Kasumi-1 (cell line): Measurements from ENCODE around the gene TUBA1B.

Source experiments
- DNase-seq, 2 experiments: peaks; one replicate each; lab custom pipeline; 2025; lab: John Stamatoyannopoulos, UW

The TUBA1B gene

DNA sequence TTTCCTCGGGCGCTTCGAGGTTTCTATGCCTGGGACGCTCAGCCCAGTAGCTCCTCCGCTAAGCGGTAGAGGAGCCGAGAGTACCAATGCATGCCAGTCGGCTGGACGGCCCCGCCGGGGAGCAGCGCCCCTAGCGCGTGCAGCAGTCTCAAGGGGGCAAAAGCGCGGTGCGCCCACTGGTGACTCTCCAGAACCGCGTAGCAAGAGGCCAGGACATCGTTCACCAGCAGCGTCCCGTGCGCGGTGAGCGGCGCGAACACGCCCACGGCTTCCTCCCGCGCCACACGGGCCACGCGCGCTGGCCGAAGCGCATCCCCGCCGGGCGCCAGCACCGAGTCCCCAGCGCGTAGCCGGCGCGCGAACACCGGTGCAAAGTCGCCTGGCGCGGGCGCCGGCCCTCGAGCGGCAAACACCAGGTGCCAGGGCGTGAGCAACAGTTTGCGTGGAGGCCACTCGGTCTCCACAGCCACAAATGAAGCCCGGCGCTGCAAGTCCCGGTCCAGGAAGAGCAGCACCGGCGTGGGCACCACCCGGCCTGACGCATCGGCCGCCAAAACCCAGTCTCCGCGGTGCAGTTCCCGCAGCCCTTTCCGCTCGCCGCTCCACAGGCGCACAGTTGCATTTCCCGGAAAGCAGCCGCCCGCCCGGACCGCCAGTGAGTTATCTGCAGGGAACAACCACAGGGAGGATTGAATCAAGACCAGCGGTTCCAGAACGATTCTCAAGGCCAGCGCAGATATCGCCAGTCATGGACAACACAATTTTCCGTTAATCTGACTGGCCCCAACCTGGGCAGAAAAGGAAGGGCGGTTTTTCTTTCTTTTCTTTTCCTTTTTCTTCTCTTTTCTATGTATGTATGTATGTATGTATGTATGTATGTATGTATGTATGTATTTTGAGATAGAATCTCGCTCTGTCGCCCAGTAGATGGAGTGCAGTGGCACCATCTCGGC is 41.1 kb downstream of the TUBA1B start:
- DNase-seq: peak; percentile 12 to 40

DNA sequence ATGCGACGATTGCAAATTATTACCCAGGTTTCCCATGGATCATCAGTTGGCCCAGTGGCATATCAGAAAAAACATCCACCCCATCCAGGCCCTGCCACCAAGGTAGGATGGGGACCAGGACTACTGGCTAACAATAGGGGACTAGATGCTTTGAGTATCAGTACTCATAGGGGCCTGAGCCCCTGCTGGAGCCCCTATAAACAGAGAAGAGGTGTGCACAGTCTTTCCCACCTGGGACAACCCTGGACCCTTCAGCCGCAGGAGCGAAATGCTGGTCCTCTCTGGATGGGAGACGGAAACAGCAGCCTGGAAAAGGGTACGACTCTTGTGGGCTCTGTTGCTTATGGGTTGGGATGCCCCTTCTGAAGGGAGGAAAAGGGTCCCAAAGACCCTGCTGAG is 42.3 kb downstream of the TUBA1B start:
- DNase-seq: no peak

DNA sequence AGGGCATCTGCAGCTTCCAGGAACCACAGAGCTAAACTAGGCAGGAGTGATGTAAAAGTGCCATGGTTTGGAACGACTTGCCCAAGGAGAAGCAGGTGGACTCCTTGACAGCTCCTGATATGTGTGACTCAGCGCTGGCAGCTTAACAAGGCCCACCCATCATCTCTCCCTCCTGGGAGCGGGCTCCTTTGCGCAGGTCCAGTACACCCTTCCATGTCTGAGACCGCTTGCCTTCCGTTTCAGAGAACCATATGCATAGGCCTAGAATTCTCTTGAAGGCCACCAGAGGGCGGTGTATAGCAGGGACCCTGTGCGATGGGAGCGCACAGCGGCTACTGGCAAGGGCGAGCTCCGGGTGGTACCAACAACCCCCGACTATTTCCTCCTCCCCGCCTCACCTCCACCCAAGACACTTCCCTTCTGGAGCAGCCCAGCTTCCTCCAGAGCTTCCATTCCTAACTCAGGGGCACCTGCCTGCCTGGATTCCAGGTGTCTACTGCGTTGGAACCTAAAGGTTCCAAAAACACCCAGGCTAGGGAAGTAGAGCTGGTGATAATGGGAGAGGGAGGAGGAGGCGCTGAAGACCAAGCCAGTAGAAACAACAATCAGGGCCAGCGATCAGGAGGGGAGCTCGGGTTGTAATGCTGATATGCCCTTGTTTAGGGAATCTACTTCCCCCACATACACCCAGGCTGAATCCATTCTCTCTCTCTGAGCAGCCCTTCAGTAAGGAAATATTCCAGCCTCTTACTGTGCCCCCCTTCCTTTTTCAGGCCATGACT is 42.9 kb downstream of the TUBA1B start:
- DNase-seq: peak; percentile 91 to 95

DNA sequence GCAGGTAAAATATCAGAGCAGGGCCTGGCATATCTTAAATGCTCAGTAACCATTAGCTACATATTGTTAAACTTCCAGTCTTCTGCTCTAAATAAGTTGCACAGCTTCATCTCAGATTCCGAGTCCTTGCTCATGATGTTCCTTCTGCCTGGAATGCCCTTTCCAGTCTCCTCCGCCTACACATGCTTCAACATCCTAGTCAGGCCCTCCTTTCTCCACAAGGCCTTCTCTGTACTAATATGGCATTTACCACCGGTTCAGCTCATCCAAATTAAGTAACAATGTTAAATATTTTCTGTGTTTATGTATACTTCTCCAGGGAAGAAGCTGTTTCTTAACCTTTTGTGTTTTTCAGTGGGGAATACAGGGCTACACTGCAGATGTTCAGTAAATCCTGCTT is 45.1 kb downstream of the TUBA1B start:
- DNase-seq: no peak

DNA sequence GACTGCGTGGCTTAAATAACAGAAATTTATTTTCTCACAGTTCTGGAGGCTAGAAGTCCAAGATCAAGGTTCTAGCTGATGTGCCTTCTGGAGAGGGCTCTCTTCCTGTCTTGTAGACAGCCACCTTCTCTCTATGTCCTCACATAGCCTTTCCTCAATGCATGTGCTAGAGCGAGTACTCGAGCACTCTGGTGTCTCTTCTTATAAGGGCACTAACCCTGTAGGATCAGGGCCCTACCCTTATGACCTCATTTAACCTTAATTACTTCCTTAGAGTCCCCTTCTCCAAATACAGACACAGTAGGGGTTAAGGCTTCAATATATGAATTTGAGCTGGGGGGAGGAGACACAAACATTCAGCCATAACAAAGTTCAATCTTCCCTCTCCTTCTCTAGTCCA is 46.8 kb downstream of the TUBA1B start:
- no peak for DNase-seq

DNA sequence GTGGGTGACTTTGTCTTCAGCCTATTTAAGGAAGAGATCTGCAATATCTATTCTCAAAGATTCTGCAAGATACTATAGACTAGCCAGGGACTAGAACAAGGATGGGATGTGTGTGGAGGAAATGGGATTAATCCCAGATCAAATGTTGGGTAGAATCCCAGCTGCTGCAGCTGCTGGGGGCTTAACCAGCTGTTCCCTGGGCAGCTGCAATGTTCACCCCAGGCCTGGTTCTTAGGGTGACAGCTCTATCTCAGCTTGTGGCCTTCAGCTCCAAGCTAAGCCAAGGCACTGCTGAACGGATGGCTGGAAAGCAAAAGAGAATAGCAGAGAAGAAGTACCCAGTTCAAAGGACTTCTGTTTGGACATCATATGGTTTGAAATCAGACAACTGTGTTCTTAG is 51.4 kb downstream of the TUBA1B start:
- no peak for DNase-seq
